ENCODE results near the gene PLEKHA1.

- TF ChIP-seq POLR2A (IDR thresholded peaks at IDR 0.05), result no peak
- TF ChIP-seq, protein P1, sequence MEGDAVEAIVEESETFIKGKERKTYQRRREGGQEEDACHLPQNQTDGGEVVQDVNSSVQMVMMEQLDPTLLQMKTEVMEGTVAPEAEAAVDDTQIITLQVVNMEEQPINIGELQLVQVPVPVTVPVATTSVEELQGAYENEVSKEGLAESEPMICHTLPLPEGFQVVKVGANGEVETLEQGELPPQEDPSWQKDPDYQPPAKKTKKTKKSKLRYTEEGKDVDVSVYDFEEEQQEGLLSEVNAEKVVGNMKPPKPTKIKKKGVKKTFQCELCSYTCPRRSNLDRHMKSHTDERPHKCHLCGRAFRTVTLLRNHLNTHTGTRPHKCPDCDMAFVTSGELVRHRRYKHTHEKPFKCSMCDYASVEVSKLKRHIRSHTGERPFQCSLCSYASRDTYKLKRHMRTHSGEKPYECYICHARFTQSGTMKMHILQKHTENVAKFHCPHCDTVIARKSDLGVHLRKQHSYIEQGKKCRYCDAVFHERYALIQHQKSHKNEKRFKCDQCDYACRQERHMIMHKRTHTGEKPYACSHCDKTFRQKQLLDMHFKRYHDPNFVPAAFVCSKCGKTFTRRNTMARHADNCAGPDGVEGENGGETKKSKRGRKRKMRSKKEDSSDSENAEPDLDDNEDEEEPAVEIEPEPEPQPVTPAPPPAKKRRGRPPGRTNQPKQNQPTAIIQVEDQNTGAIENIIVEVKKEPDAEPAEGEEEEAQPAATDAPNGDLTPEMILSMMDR (IDR thresholded peaks at IDR 0.05), result no peak
Observed at GRCh38 chr10:122446668-122447423, 72.3 kb downstream of the PLEKHA1 start.

Data from adrenal gland (tissue), 5 donors.